HepG2 (cell line): ENCODE measurements around the gene ARMC2. TPM values are rescaled to one million over a fixed set of nuclear protein-coding genes. Genes with fewer than 3 reads are reported as not detected.
A peak's percentile ranks its signal among the peaks of the same experiment; 100 is the strongest.

Experiments used
- BRD4 ChIP-seq: sonication (generic); formaldehyde crosslinking; IDR thresholded peaks from 2 replicates; pipeline ENCODE4 v1.4.0; 2020; ENCODE audit warnings: missing genetic modification reagents
- HNRNPUL1 ChIP-seq: fragments of 200-400 bp; formaldehyde crosslinking; IDR thresholded peaks from 2 replicates; pipeline ENCODE4 v1.6.1; 2017; ENCODE audit warnings: low read depth, mild to moderate bottlenecking, low read length, moderate library complexity
- PHF21A ChIP-seq: sonication (generic); formaldehyde crosslinking; IDR thresholded peaks from 2 replicates; pipeline ENCODE4 v1.5.0; 2020; ENCODE audit warnings: mild to moderate bottlenecking, missing genetic modification reagents
- ZNF230 ChIP-seq: sonication (generic); formaldehyde crosslinking; IDR thresholded peaks from 2 replicates; pipeline ENCODE4 v1.4.0; 2020; ENCODE audit warnings: mild to moderate bottlenecking, missing genetic modification reagents
- ZNF749 ChIP-seq: sonication (generic); formaldehyde crosslinking; IDR thresholded peaks from 2 replicates; pipeline ENCODE4 v1.8.0; 2022; ENCODE audit warnings: mild to moderate bottlenecking, missing genetic modification reagents, moderate library complexity, borderline replicate concordance
- polyA plus RNA-seq, 8 experiments: library from polyadenylated mRNA; depleted of rRNA in 3 of 8; stranded (reverse) in 7 of 8; unstranded in 1 of 8; fragments of >200 nt; fragmentation: Illumina TruSeq in 4 of 8; extraction: Trizol in 4 of 8; gene quantifications; 2 replicates each; pipeline versions ENCODE4 v1.2.1 to v1.2.3, GENCODE V29; 2011 to 2016; ENCODE audit warnings: low read depth in 4 of 8, missing spikeins in 1 of 8, mixed read lengths in 1 of 8; ENCODE audit not compliant: insufficient read depth in 1 of 8
- total RNA-seq, 5 experiments: library from RNA; depleted of rRNA; stranded (reverse); fragments of >200 nt; fragmentation: Illumina TruSeq; extraction: Trizol; gene quantifications; 2 replicates each; pipeline ENCODE4 v1.2.3, GENCODE V29; 2016; ENCODE audit warnings: low read depth in 1 of 5
- TF ChIP-seq, protein P1 (sequence below), 2 experiments: fragments of 450-650 bp in 1 of 2; sonication (generic) in 1 of 2; formaldehyde crosslinking in 1 of 2; IDR thresholded peaks; 2 replicates each; pipeline versions ENCODE4 v1.6.1 to v1.8.0; 2016 to 2022; ENCODE audit warnings: antibody characterized with exemption in 1 of 2, mild to moderate bottlenecking in 1 of 2, missing genetic modification reagents in 1 of 2
- TF ChIP-seq, protein P2 (sequence below): sonication (generic); formaldehyde crosslinking; IDR thresholded peaks from 2 replicates; pipeline ENCODE4 v1.4.0; 2020; ENCODE audit warnings: mild to moderate bottlenecking, missing genetic modification reagents, borderline replicate concordance

Gene ARMC2
- total and polyA plus RNA-seq, 2 of the 13 experiments (the other 11 are each of a cell fraction or from before 2014, with no cell fraction given): 1.4 to 3.2 TPM

DNA sequence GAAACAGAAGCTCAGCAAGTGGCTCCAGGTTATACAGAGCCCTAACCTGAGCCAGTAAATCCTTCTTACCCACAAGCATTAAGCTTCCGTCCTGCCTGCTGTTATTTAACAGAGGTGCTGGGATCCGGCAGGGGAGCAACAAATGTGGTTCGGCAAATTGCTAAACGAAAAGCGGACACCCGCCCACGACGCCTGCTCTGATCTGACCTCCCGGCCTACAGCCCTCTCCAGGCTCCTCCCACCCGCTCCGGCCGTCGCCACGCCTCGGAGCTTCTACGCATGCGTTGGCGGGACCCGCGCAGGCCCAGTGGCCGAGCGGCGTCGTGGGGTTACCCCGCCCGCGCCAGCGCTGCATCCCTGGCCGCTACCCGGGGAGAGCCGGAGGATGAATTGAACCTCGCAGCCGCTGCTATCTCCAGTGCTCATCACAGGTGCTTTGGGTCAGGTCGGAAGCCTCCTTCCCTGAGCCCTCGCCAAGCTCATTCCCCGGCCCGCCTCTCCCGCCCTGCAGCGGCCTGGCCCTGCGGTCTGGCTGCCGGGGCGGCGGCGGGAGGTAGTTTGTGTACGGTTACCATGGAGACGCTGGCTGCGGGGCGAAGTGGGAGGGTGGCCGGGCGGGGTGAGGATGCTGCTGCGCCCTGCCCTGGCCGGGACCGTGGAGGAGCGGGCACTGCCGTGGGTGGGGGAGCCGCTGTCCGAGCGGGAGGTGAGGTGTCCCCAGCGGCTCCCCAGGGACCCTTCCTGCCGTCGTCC, at the start of gene ARMC2 (continued):
- TF ChIP-seq, protein P1, sequence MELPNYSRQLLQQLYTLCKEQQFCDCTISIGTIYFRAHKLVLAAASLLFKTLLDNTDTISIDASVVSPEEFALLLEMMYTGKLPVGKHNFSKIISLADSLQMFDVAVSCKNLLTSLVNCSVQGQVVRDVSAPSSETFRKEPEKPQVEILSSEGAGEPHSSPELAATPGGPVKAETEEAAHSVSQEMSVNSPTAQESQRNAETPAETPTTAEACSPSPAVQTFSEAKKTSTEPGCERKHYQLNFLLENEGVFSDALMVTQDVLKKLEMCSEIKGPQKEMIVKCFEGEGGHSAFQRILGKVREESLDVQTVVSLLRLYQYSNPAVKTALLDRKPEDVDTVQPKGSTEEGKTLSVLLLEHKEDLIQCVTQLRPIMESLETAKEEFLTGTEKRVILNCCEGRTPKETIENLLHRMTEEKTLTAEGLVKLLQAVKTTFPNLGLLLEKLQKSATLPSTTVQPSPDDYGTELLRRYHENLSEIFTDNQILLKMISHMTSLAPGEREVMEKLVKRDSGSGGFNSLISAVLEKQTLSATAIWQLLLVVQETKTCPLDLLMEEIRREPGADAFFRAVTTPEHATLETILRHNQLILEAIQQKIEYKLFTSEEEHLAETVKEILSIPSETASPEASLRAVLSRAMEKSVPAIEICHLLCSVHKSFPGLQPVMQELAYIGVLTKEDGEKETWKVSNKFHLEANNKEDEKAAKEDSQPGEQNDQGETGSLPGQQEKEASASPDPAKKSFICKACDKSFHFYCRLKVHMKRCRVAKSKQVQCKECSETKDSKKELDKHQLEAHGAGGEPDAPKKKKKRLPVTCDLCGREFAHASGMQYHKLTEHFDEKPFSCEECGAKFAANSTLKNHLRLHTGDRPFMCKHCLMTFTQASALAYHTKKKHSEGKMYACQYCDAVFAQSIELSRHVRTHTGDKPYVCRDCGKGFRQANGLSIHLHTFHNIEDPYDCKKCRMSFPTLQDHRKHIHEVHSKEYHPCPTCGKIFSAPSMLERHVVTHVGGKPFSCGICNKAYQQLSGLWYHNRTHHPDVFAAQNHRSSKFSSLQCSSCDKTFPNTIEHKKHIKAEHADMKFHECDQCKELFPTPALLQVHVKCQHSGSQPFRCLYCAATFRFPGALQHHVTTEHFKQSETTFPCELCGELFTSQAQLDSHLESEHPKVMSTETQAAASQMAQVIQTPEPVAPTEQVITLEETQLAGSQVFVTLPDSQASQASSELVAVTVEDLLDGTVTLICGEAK (IDR thresholded peaks at IDR 0.05): no peak
- TF ChIP-seq, protein P1 (CRISPR knock-in tag; IDR thresholded peaks at IDR 0.05): 0 out of 2 replicates have a peak, but pooled peaks have one; percentile 51
- TF ChIP-seq HNRNPUL1: 0 out of 2 replicates have a peak, but pooled peaks have one; percentile 52
- no peak for TF ChIP-seq ZNF230
- peak; percentile 48; the same call in 1 of the 2 replicates for TF ChIP-seq PHF21A
- no peak for TF ChIP-seq ZNF749 (CRISPR knock-in tag)
- TF ChIP-seq BRD4 (CRISPR knock-in tag): no peak
- TF ChIP-seq, protein P2, sequence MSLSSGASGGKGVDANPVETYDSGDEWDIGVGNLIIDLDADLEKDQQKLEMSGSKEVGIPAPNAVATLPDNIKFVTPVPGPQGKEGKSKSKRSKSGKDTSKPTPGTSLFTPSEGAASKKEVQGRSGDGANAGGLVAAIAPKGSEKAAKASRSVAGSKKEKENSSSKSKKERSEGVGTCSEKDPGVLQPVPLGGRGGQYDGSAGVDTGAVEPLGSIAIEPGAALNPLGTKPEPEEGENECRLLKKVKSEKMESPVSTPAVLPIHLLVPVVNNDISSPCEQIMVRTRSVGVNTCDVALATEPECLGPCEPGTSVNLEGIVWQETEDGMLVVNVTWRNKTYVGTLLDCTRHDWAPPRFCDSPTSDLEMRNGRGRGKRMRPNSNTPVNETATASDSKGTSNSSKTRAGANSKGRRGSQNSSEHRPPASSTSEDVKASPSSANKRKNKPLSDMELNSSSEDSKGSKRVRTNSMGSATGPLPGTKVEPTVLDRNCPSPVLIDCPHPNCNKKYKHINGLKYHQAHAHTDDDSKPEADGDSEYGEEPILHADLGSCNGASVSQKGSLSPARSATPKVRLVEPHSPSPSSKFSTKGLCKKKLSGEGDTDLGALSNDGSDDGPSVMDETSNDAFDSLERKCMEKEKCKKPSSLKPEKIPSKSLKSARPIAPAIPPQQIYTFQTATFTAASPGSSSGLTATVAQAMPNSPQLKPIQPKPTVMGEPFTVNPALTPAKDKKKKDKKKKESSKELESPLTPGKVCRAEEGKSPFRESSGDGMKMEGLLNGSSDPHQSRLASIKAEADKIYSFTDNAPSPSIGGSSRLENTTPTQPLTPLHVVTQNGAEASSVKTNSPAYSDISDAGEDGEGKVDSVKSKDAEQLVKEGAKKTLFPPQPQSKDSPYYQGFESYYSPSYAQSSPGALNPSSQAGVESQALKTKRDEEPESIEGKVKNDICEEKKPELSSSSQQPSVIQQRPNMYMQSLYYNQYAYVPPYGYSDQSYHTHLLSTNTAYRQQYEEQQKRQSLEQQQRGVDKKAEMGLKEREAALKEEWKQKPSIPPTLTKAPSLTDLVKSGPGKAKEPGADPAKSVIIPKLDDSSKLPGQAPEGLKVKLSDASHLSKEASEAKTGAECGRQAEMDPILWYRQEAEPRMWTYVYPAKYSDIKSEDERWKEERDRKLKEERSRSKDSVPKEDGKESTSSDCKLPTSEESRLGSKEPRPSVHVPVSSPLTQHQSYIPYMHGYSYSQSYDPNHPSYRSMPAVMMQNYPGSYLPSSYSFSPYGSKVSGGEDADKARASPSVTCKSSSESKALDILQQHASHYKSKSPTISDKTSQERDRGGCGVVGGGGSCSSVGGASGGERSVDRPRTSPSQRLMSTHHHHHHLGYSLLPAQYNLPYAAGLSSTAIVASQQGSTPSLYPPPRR: no peak
